ENCODE results near the gene POLE. TPM values are rescaled to one million over a fixed set of nuclear protein-coding genes. Genes with fewer than 3 reads are reported as not detected.

Gene POLE
- total RNA-seq, 1 donor, result 37.4 TPM

GRCh38 chr12:132648616-132649225 is 38.4 kb downstream of the POLE start:
- H3K4me3 ChIP-seq (ENCODE audit: low read depth, low read length), result no peak overlapping the region
- no peak for DNase-seq (ENCODE audit: low read depth)
- no peak for TF ChIP-seq CTCF (IDR thresholded peaks at IDR 0.05; ENCODE audit: insufficient read depth, low read length)

GRCh38 chr12:132647858-132648257 is 39.3 kb downstream of the POLE start:
- no peak for TF ChIP-seq CTCF (IDR thresholded peaks at IDR 0.05; ENCODE audit: insufficient read depth, low read length)
- H3K4me3 ChIP-seq (ENCODE audit: low read depth, low read length), result no peak overlapping the region
- no peak for DNase-seq (ENCODE audit: low read depth)

- no peak for TF ChIP-seq CTCF (IDR thresholded peaks at IDR 0.05; ENCODE audit: insufficient read depth, low read length)
- no peak overlapping the region for H3K4me3 ChIP-seq (ENCODE audit: low read depth, low read length)
- DNase-seq (ENCODE audit: low read depth), result no peak
Observed at GRCh38 chr12:132646850-132647249, 40.3 kb downstream of the POLE start.

GRCh38 chr12:132642846-132643835 is 44.0 kb downstream of the POLE start:
- TF ChIP-seq CTCF (IDR thresholded peaks at IDR 0.05; ENCODE audit: insufficient read depth, low read length), result no peak
- H3K4me3 ChIP-seq (ENCODE audit: low read depth, low read length), result no peak overlapping the region
- no peak for DNase-seq (ENCODE audit: low read depth)

- no peak for DNase-seq (ENCODE audit: low read depth)
- TF ChIP-seq CTCF (IDR thresholded peaks at IDR 0.05; ENCODE audit: insufficient read depth, low read length), result no peak
- no peak overlapping the region for H3K4me3 ChIP-seq (ENCODE audit: low read depth, low read length)
Observed at GRCh38 chr12:132641811-132642650, 45.1 kb downstream of the POLE start.

GRCh38 chr12:132640936-132641335 is 46.2 kb downstream of the POLE start:
- TF ChIP-seq CTCF (IDR thresholded peaks at IDR 0.05; ENCODE audit: insufficient read depth, low read length), result no peak
- DNase-seq (ENCODE audit: low read depth), result no peak
- H3K4me3 ChIP-seq (ENCODE audit: low read depth, low read length), result no peak overlapping the region

Data from fibroblast of the aortic adventitia (primary cell).